H9 (cell line): Measurements from ENCODE around the gene ATP8B4. TPM values are rescaled to one million over a fixed set of nuclear protein-coding genes. Genes with fewer than 3 reads are reported as not detected.

Experiments used
- DNase-seq: peaks from one replicate; pipeline ENCODE4 v3.0.0-alpha.2; 2017
- H2AFZ ChIP-seq: one replicate; pipeline ENCODE4 v1.6.1; 2013; ENCODE audit warnings: mild to moderate bottlenecking, low read length, control low read depth, moderate library complexity
- H2AK5ac ChIP-seq: 2 replicates; pipeline ENCODE4 v1.6.1; 2013; ENCODE audit warnings: low read length, control low read depth, mixed read lengths; ENCODE audit not compliant: insufficient read length
- H2BK120ac ChIP-seq: one replicate; pipeline ENCODE4 v1.6.1; 2013; ENCODE audit warnings: low read depth, mild to moderate bottlenecking, low read length, control low read depth, inconsistent platforms; ENCODE audit not compliant: poor library complexity, severe bottlenecking
- H2BK12ac ChIP-seq: 2 replicates; pipeline ENCODE4 v1.6.1; 2013; ENCODE audit warnings: low read length, control low read depth, mixed read lengths, low read depth; ENCODE audit not compliant: insufficient read length
- H2BK15ac ChIP-seq: 2 replicates; pipeline ENCODE4 v1.6.1; 2013; ENCODE audit warnings: low read depth, low read length, control low read depth
- H2BK20ac ChIP-seq: one replicate; pipeline ENCODE4 v1.6.1; 2013; ENCODE audit warnings: low read depth, mild to moderate bottlenecking, low read length, control low read depth, inconsistent platforms; ENCODE audit not compliant: poor library complexity, severe bottlenecking
- H2BK5ac ChIP-seq: 2 replicates; pipeline ENCODE4 v1.6.1; 2013; ENCODE audit warnings: low read length, control low read depth, mixed read lengths; ENCODE audit not compliant: insufficient read length
- H3K14ac ChIP-seq: 2 replicates; pipeline ENCODE4 v1.6.1; 2013; ENCODE audit warnings: low read length, control low read depth; ENCODE audit not compliant: insufficient read depth
- H3K18ac ChIP-seq: 2 replicates; pipeline ENCODE4 v1.6.1; 2013; ENCODE audit warnings: low read depth, mild to moderate bottlenecking, mixed read lengths, low read length, control low read depth; ENCODE audit not compliant: insufficient read length
- H3K23ac ChIP-seq: 2 replicates; pipeline ENCODE4 v1.6.1; 2013; ENCODE audit warnings: low read length, control low read depth, mixed read lengths, low read depth; ENCODE audit not compliant: insufficient read length
- H3K23me2 ChIP-seq: 2 replicates; pipeline ENCODE4 v1.6.1; 2013; ENCODE audit warnings: low read depth, mild to moderate bottlenecking, mixed read lengths, low read length, control low read depth; ENCODE audit not compliant: insufficient read length, poor library complexity, severe bottlenecking
- H3K27ac ChIP-seq: 2 replicates; pipeline ENCODE4 v1.5.1; 2013; ENCODE audit warnings: low read length, control low read depth, mixed read lengths, low read depth; ENCODE audit not compliant: insufficient read length
- H3K27me3 ChIP-seq: 2 replicates; pipeline ENCODE4 v1.6.1; 2013; ENCODE audit warnings: low read length, control low read depth, inconsistent platforms; ENCODE audit not compliant: insufficient read depth
- H3K4ac ChIP-seq: 2 replicates; pipeline ENCODE4 v1.6.1; 2013; ENCODE audit warnings: low read depth, mild to moderate bottlenecking, control low read depth, inconsistent platforms, low read length, moderate library complexity
- H3K4me1 ChIP-seq: 2 replicates; pipeline ENCODE4 v1.6.1; 2013; ENCODE audit warnings: low read length, control low read depth, inconsistent platforms; ENCODE audit not compliant: insufficient read depth
- H3K4me2 ChIP-seq: 2 replicates; pipeline ENCODE4 v1.6.1; 2013; ENCODE audit warnings: low read length, control low read depth, mixed read lengths; ENCODE audit not compliant: insufficient read length, insufficient read depth
- H3K56ac ChIP-seq: 2 replicates; pipeline ENCODE4 v1.6.1; 2013; ENCODE audit warnings: low read depth, mild to moderate bottlenecking, mixed read lengths, low read length, control low read depth; ENCODE audit not compliant: insufficient read length
- H3K79me1 ChIP-seq: 2 replicates; pipeline ENCODE4 v1.6.1; 2013; ENCODE audit warnings: low read depth, mild to moderate bottlenecking, moderate library complexity, low read length, control low read depth, inconsistent platforms; ENCODE audit not compliant: insufficient read depth, poor library complexity, severe bottlenecking
- H3K79me2 ChIP-seq: 2 replicates; pipeline ENCODE4 v1.6.1; 2013; ENCODE audit warnings: low read length, control low read depth, inconsistent platforms; ENCODE audit not compliant: insufficient read depth
- H3K9ac ChIP-seq: 2 replicates; pipeline ENCODE4 v1.6.1; 2013; ENCODE audit warnings: low read length, control low read depth, mixed read lengths; ENCODE audit not compliant: insufficient read length; ENCODE audit errors: extremely low read depth
- H3K9me3 ChIP-seq: one replicate; pipeline ENCODE4 v1.6.1; 2013; ENCODE audit warnings: low read depth, low read length, inconsistent platforms; ENCODE audit not compliant: control insufficient read depth
- H3T11ph ChIP-seq: one replicate; pipeline ENCODE4 v1.6.1; 2013; ENCODE audit warnings: mild to moderate bottlenecking, low read length, control low read depth, inconsistent platforms
- H4K20me1 ChIP-seq: one replicate; pipeline ENCODE4 v1.6.1; 2013; ENCODE audit not compliant: control insufficient read depth, insufficient read length, insufficient read depth
- H4K5ac ChIP-seq: 2 replicates; pipeline ENCODE4 v1.6.1; 2013; ENCODE audit warnings: low read depth, mild to moderate bottlenecking, mixed read lengths, low read length, control low read depth; ENCODE audit not compliant: insufficient read length
- H4K8ac ChIP-seq: replicated peaks from 2 replicates; pipeline ENCODE4 v1.6.1; 2013; ENCODE audit warnings: low read length, control low read depth, mixed read lengths, low read depth; ENCODE audit not compliant: insufficient read length
- H4K91ac ChIP-seq: 2 replicates; pipeline ENCODE4 v1.6.1; 2013; ENCODE audit warnings: low read depth, mild to moderate bottlenecking, moderate library complexity, mixed read lengths, low read length, control low read depth; ENCODE audit not compliant: insufficient read length
- H3K27ac Mint-ChIP-seq, 3 experiments: 2 replicates in 2 of 3; 3 replicates in 1 of 3; pipeline ENCODE4 v1.8.0; 2020 to 2021; ENCODE audit warnings: mixed read lengths in 3 of 3, mild to moderate bottlenecking in 1 of 3, moderate library complexity in 1 of 3
- H3K27me3 Mint-ChIP-seq: 2 replicates; pipeline ENCODE4 v1.8.0; 2021; ENCODE audit warnings: low read depth, mild to moderate bottlenecking, moderate library complexity, mixed read lengths
- H3K36me3 Mint-ChIP-seq, 3 experiments: 2 replicates in 2 of 3; 3 replicates in 1 of 3; pipeline ENCODE4 v1.8.0; 2020 to 2021; ENCODE audit warnings: low read depth in 3 of 3, mixed read lengths in 3 of 3; ENCODE audit not compliant: insufficient read depth in 1 of 3
- H3K4me1 Mint-ChIP-seq, 2 experiments: 2 replicates each; pipeline ENCODE4 v1.8.0; 2020; ENCODE audit warnings: mixed read lengths in 2 of 2
- H3K4me3 Mint-ChIP-seq, 2 experiments: 2 replicates in 1 of 2; 3 replicates in 1 of 2; pipeline ENCODE4 v1.8.0; 2020 to 2021; ENCODE audit warnings: mild to moderate bottlenecking in 2 of 2, mixed read lengths in 2 of 2, moderate library complexity in 1 of 2
- H3K9me3 Mint-ChIP-seq, 2 experiments: 2 replicates in 1 of 2; 3 replicates in 1 of 2; pipeline ENCODE4 v1.8.0; 2020; ENCODE audit warnings: mild to moderate bottlenecking in 2 of 2, mixed read lengths in 2 of 2, moderate library complexity in 1 of 2
- WGBS: extraction: QIAGEN DNeasy Blood & Tissue Kit; methylation state at CpG from one replicate; pipeline ENCODE4 v1.1.7; 2013; ENCODE audit warnings: missing lambda C conversion rate, low lambda C conversion rate, mixed read lengths; ENCODE audit not compliant: insufficient read length; ENCODE audit errors: extremely low coverage; 5-methylcytosine and 5-hydroxymethylcytosine counted together
- total RNA-seq: library from RNA; stranded (reverse); gene quantifications from 2 replicates; pipeline ENCODE4 v1.2.1, GENCODE V29; 2021
- TF ChIP-seq, protein P1 (sequence below): fragments of 200-600 bp; sonication (generic); conservative IDR thresholded peaks from 3 replicates; pipeline ENCODE4 v1.8.0; 2021; ENCODE audit warnings: antibody characterized with exemption, mild to moderate bottlenecking

ATP8B4 gene
- total RNA-seq, 1 experiment from 2014 or later: 0.52 TPM

DNA sequence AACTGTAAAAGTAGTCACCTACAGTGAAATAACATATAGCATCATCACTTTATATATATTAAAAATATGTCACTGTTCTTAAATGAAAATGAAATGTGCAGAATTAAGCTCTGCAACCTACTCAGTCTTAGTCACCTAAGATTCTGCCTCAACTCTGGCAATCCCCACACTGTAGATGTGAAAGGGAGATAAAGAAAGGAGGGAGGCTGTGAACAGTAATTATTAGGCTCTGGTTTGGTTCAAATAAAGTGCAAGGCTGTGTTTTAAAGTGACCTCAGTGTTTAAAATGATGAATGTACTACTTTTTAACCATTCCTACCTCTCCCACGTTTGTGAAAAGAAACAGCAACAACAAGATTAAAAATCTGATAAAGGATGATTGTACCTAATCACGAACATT is 72.2 kb downstream of the ATP8B4 start:
- Histone ChIP-seq H3K79me1 (no peaks in the 10 kb centered on the region), H3K4me2 (no peak overlapping the region), H3K9ac (no peak overlapping the region), H3K27ac (no peak overlapping the region), H4K8ac (no peak overlapping the region), H3K4ac (no peak overlapping the region), H3K4me1 (no peaks in the 10 kb centered on the region), H2BK5ac (no peak overlapping the region), H3K23me2 (no peaks in the 10 kb centered on the region), H2AFZ (no peak overlapping the region), H2BK120ac (no peak overlapping the region), H3T11ph (no peak overlapping the region), H3K9me3 (no peaks in the 10 kb centered on the region), H2BK12ac (no peak overlapping the region), H3K14ac (no peak overlapping the region), H4K20me1 (no peaks in the 10 kb centered on the region), H3K23ac (no peak overlapping the region), H3K56ac (no peak overlapping the region), H4K5ac (no peak overlapping the region), H4K91ac (no peak overlapping the region), H3K18ac (no peak overlapping the region), H3K79me2 (no peaks in the 10 kb centered on the region), H3K27me3 (no peaks in the 10 kb centered on the region), H2BK15ac (no peak overlapping the region), H2BK20ac (no peak overlapping the region), H2AK5ac (no peak overlapping the region)
- no peaks in the 10 kb centered on the region for H3K4me1 Mint-ChIP-seq
- no peaks in the 10 kb centered on the region for H3K27me3 Mint-ChIP-seq
- WGBS: no CpG with 5 or more reads among the region's 2 CpGs
- H3K4me3 Mint-ChIP-seq: no peak overlapping the region
- peaks cover 6 to 12% (median 7%) of the 10 kb centered on the region in 3 experiments; a peak in 5 of 7 replicates for H3K36me3 Mint-ChIP-seq
- TF ChIP-seq, protein P1, sequence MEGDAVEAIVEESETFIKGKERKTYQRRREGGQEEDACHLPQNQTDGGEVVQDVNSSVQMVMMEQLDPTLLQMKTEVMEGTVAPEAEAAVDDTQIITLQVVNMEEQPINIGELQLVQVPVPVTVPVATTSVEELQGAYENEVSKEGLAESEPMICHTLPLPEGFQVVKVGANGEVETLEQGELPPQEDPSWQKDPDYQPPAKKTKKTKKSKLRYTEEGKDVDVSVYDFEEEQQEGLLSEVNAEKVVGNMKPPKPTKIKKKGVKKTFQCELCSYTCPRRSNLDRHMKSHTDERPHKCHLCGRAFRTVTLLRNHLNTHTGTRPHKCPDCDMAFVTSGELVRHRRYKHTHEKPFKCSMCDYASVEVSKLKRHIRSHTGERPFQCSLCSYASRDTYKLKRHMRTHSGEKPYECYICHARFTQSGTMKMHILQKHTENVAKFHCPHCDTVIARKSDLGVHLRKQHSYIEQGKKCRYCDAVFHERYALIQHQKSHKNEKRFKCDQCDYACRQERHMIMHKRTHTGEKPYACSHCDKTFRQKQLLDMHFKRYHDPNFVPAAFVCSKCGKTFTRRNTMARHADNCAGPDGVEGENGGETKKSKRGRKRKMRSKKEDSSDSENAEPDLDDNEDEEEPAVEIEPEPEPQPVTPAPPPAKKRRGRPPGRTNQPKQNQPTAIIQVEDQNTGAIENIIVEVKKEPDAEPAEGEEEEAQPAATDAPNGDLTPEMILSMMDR: no peak
- no peak for DNase-seq
- no peak overlapping the region for H3K27ac Mint-ChIP-seq
- peaks cover 10 to 11% of the 10 kb centered on the region in 2 experiments for H3K9me3 Mint-ChIP-seq
